Superior temporal gyrus (tissue), 1 donor: ENCODE data around the gene AQP6.
"Not testable (repeated sequence)": the region's sequence is repeated elsewhere in the genome, so short reads cannot be mapped to it uniquely, and the experiment has no call there.

ENCODE experiments used
- DNase-seq: peaks from one replicate; pipeline ENCODE4 v3.0.0-alpha.2; 2016; ENCODE audit errors: extremely low spot score

AQP6 gene

DNA sequence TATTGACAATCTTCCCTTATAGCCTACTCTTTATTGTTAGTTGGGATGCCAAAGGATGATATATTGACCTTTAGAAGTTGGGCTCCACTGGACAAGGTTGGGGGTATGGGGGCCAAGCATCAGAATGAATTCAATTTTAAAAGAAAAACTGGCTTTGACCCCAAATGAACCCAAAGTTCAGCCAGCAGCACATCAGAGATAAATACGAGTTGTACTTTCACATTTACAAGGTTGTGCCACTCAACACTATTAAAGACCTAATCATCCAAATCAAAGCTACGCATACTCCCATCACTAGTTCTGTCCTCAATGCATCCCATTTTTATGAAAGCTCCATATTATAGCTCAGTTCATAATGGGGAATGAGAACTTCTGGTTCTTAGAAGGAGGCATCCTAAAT is 16.7 kb downstream of the AQP6 start:
- DNase-seq, result not testable (repeated sequence)

- DNase-seq, result no peak
These were observed 17.5 kb downstream of the AQP6 start for GRCh38 chr12:49990273-49990672.

GRCh38 chr12:49998453-49998852 is 25.7 kb downstream of the AQP6 start:
- no peak for DNase-seq

GRCh38 chr12:50003595-50003994 is 30.8 kb downstream of the AQP6 start:
- DNase-seq, result peak; percentile 9

- peak; percentile 37 for DNase-seq
These were observed 31.9 kb downstream of the AQP6 start for GRCh38 chr12:50004696-50005095.

GRCh38 chr12:50005175-50005574 is 32.4 kb downstream of the AQP6 start:
- DNase-seq, result no peak

GRCh38 chr12:50006280-50006679 is 33.5 kb downstream of the AQP6 start:
- DNase-seq, result no peak

DNA sequence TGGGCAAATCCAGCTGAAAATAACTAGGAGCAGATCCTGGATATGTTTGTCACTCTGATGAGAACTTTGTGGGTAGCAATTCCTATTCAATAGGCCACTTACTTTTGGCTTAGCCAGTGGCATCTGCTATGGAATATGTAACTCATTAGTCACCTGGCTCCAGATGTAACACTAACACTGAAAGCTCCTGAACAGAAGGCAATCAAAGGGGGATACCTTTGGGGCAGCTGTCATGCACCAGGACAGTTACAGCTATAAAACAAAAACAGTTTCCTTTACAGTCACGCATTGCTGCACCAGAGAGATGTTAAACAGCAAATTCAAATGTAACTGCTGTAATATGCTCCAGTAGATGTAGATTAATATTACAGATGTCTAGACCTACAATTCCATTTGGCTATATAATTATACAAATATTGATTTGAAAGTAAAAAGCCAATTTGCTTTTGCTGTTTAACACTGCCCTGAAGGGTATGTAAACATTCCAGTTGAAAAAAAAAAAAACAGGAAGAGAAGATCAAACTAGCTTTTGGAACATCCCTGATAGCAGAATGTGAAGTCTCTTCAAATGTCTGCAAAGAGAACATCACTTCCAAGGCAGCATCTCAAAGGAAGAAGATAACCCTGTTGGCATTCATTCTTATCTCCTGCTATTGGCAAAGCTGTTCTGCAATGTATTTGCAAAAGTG is 34.2 kb downstream of the AQP6 start:
- DNase-seq, result no peak

DNA sequence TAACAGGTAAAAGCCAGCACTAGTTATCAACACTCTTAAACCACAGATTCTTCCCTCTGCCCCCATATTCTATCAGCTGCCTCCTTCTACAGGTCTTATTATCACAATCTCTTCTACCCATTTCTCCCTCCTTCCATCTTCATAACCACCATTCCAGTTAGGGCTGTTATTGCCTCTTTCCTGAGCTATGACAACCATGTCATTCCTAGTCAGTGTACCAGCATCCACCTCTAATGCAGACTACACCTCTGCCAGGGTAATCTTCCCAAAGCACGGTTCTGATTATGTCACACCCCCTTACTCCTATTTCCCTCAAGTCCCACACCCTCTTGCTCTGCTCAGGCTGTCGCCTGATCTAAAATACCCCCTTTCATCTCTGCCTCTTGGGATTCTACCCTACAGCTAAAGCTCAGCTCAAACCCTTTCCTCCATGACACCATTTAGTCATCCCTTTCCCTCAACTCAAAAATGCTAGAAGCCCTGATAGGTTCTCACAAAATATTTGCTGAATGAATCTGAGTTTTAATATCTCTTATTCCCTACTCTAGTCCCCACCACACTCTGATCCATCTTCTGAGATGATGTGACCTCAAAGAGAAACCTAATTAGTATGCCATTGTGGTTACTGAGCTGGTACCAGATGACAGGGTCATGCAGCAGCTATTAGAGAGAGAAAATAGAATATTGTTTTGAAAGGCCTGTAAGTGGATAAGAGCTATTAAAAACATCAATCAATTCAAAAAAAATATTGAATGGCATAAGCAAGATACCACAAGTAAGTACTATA is 40.8 kb downstream of the AQP6 start:
- DNase-seq, result peak; percentile 69

DNA sequence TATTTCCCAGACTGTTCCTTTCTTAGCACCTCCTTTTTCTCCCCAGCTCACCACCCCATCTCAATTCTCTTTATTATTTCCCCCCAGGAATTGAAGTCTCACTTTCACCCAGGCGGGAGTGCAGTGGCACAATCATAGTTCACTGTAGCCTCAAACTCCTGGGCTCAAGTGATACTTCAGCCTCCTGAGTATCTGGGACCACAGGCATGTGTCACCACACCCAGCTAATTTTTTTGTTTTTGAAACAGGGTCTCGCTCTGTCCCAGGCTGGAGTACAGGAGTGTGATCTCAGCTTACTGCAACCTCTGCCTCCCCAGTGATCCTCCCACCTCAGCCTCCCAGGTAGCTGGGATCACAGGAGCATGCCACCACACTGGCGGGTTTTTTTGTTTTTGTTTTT is 41.6 kb downstream of the AQP6 start:
- DNase-seq, result peak; percentile 8

GRCh38 chr12:50016501-50017475 is 44.0 kb downstream of the AQP6 start:
- peak; percentile 87 for DNase-seq

DNA sequence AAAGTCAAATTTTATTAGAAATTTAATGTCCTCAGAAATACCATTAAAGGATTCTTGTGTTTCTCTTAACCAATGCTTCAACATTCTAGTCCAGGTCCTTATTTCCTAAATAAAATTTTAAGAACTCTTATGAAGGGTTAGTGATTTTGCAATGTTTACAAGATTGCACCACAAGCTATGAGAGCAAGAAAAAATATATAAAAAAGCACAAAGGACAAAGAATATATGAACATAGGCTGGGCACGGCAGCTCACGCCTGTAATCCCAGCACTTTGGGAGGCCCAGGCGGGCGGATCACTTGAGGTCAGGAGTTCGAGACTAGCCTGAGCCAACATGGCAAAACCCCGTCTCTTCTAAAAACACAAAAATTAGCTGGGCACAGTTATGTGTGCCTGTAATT is 44.9 kb downstream of the AQP6 start:
- DNase-seq, result no peak

DNA sequence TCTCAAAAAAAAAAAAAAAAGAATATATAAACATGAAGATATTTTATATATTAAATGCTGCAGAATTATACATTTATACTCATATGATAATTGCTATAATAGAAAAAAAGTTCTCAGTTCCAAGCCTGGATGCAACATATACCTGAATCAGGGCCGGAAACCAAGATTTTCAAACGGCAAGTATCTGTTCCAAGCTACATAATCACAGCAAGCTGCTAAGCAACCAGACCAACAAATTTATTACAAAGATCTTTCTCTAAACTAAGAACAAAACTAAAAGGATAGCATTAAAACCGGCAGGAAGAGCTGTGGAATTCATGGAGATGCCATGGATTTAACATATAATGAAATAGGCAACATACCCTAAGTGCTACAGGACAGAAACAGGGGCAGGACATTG is 45.4 kb downstream of the AQP6 start:
- no peak for DNase-seq

DNA sequence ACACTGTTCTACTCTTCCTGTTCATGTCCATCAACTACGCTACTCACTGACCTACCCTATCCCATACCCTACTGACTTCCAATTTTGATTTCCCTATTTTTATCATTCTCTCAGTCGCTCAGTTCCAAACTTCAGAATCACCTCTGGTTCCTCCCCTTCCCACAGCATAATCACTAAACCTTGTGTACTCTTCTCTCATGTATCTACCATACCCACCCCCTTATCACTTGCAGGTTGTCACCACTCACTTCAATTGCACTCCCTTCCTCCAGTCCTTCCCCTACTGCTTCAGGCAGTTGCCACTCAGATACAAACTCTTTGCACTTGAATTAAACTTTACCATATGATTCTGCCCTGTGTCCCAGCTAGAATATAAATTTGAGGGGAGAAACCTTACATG is 46.2 kb downstream of the AQP6 start:
- no peak for DNase-seq

GRCh38 chr12:50019524-50019923 is 46.8 kb downstream of the AQP6 start:
- DNase-seq, result no peak

DNA sequence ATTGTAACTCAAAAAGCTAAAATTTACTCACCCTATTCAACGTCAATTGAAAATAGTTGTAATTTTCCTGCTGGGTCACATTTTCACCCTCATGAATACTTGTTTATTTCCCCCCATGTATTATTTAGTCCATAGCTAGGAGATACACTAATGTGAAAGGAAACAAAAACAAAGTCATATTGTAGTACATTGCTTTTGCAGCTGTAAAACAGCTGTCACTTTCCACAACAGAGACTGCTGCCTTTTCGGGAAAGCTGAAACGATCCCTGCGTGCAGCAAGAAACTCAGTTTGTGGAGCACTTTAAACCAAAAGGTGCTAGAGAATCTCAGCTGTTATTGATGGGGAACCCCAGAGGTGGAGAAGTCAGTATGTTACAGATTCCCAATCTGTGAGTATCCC is 48.3 kb downstream of the AQP6 start:
- no peak for DNase-seq

DNA sequence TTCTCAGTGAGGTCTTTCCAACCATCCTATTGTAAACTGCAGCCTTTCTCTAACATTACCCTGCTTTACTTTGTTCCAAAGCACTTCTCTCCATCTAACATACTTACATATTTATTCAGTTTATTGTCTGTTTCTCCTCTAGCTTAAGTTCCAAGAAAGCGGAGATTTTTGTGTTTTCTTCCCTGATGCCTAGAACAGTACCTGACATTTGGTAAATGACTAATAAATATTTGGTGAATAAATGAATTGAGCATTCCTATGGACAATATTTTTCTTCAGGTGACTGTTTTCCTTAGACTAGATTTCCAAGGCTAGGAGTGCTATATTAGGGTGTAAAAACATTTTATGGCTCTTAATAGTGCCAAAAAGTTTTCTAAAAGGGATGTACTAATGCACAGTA is 50.2 kb downstream of the AQP6 start:
- no peak for DNase-seq

- DNase-seq, result no peak
These were observed 51.5 kb downstream of the AQP6 start for GRCh38 chr12:50024227-50024626.

- DNase-seq, result no peak
These were observed 52.0 kb downstream of the AQP6 start for GRCh38 chr12:50024805-50025186.

- peak; percentile 100 for DNase-seq
These were observed 52.7 kb downstream of the AQP6 start, which contains the start of gene RACGAP1 for GRCh38 chr12:50025187-50026059. RACGAP1 (minus strand) TSS chr12:50025494; CDS start chr12:50016715, 8,779 bp downstream.

- no peak for DNase-seq
These were observed 53.9 kb downstream of the AQP6 start for GRCh38 chr12:50026691-50027090.
